ENCODE results near the gene TSPEAR. TPM values are rescaled to one million over a fixed set of nuclear protein-coding genes. Genes with fewer than 3 reads are reported as not detected.

The TSPEAR gene
- total RNA-seq, 1 experiment from 2014 or later, result 2.1 TPM

DNA sequence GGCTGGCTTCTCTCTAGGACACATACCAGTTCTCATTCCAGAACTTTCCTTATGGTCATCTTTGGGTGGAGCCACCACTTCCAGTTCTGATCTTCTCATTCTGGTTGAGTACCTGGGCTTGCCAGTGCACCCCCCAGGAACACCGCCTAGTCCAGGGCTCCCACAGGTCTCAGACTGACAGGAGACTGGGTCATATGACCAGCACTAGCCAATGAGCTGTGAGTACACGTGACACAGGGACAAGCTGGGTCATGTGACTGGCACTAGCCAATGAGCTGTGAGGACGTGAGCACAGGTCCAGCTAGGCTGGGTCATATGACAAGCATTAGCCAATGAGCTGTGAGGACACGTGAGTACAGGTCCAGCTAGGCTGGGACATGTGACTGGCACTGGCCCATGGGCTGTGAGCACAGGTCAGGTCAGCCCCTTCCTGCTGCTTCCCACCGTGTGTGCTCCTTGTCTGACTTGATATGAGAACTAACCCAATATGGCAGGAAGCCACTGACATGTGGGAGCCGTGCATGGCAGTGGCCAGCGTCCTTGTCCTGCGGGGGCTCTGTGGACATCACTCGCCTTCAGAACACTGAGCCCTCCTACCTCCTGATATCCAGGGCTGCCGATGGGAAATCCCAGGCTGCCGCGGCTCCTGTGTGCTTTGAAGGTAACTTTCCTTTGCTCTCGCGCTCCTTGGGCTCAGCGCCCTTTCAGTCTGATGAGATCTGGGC lies 194.0 kb downstream of the TSPEAR start (continued):
- TF ChIP-seq, protein P1, sequence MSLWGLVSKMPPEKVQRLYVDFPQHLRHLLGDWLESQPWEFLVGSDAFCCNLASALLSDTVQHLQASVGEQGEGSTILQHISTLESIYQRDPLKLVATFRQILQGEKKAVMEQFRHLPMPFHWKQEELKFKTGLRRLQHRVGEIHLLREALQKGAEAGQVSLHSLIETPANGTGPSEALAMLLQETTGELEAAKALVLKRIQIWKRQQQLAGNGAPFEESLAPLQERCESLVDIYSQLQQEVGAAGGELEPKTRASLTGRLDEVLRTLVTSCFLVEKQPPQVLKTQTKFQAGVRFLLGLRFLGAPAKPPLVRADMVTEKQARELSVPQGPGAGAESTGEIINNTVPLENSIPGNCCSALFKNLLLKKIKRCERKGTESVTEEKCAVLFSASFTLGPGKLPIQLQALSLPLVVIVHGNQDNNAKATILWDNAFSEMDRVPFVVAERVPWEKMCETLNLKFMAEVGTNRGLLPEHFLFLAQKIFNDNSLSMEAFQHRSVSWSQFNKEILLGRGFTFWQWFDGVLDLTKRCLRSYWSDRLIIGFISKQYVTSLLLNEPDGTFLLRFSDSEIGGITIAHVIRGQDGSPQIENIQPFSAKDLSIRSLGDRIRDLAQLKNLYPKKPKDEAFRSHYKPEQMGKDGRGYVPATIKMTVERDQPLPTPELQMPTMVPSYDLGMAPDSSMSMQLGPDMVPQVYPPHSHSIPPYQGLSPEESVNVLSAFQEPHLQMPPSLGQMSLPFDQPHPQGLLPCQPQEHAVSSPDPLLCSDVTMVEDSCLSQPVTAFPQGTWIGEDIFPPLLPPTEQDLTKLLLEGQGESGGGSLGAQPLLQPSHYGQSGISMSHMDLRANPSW (CRISPR knock-in tag; conservative IDR thresholded peaks at IDR 0.05; ENCODE audit: low read depth), result no peak
- TF ChIP-seq NR2C2 (CRISPR knock-in tag; IDR thresholded peaks at IDR 0.05) (no peak), CBFB (CRISPR knock-in tag; IDR thresholded peaks at IDR 0.05; ENCODE audit: low read depth) (no peak), FOXK1 (CRISPR knock-in tag; IDR thresholded peaks at IDR 0.05) (no peak), SMAD4 (CRISPR knock-in tag; IDR thresholded peaks at IDR 0.05) (no peak)
- TF ChIP-seq, protein P2, sequence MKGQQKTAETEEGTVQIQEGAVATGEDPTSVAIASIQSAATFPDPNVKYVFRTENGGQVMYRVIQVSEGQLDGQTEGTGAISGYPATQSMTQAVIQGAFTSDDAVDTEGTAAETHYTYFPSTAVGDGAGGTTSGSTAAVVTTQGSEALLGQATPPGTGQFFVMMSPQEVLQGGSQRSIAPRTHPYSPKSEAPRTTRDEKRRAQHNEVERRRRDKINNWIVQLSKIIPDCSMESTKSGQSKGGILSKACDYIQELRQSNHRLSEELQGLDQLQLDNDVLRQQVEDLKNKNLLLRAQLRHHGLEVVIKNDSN (CRISPR knock-in tag; IDR thresholded peaks at IDR 0.05), result peak; percentile 96

DNA sequence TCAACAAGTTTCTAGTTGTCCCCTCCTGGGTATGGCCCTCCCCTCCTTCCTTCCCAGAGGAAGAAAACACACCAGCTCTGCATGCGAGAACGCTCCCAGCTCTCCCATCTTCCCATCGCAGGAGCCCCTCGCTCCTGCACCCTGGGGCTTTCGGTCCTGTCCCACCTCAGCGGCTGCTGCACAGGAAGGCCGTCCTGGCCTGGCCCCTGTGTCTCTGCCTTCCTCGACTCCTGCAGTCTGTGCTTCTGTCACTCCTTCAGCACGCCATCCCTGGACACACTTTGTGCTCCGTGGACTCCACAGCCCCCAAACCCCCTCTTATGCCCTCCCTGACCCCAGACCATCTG lies 194.6 kb downstream of the TSPEAR start:
- Mint-ChIP-seq H3K9me3 (peaks cover 10% of the 10 kb centered on the region), H3K27ac (no peak overlapping the region; the same call in 1 of the 2 replicates), H3K4me3 (no peak overlapping the region), H3K4me1 (0 out of 2 replicates have a peak, but pooled peaks cover 5% of the 10 kb centered on the region), H3K36me3 (no peaks in the 10 kb centered on the region), H3K27me3 (ENCODE audit: low read depth) (no peaks in the 10 kb centered on the region; the same call in 1 of the 2 replicates)
- ChIA-PET CTCF (interaction anchor here (0.9 to 2.1 kb wide), 3 partner anchors 29 to 277 kb away, joined by 5 to 7 read pairs (median 5); no protein-coding TSS in a partner anchor), POLR2A (no interaction called here)
- ATAC-seq, result no peak
- DNase-seq (ENCODE audit: low spot score), result no peak
- TF ChIP-seq ZNF232 (CRISPR knock-in tag; IDR thresholded peaks at IDR 0.05) (no peak), TEAD1 (CRISPR knock-in tag; IDR thresholded peaks at IDR 0.05) (no peak), ZNF219 (CRISPR knock-in tag; IDR thresholded peaks at IDR 0.05; ENCODE audit: borderline replicate concordance) (no peak), NFYB (CRISPR knock-in tag; conservative IDR thresholded peaks at IDR 0.05; ENCODE audit: low read depth) (no peak), FOXK1 (CRISPR knock-in tag; IDR thresholded peaks at IDR 0.05) (no peak), MXD4 (CRISPR knock-in tag; IDR thresholded peaks at IDR 0.05; ENCODE audit: borderline replicate concordance) (no peak), ESRRA (CRISPR knock-in tag; IDR thresholded peaks at IDR 0.05; ENCODE audit: borderline replicate concordance) (no peak), ZBTB21 (CRISPR knock-in tag; IDR thresholded peaks at IDR 0.05; ENCODE audit: borderline replicate concordance) (no peak), RELA (CRISPR knock-in tag; IDR thresholded peaks at IDR 0.05; ENCODE audit: borderline replicate concordance) (no peak), ZNF263 (CRISPR knock-in tag; IDR thresholded peaks at IDR 0.05; ENCODE audit: low read depth) (no peak), GABPB1 (CRISPR knock-in tag; IDR thresholded peaks at IDR 0.05) (no peak)
- TF ChIP-seq, protein P3, sequence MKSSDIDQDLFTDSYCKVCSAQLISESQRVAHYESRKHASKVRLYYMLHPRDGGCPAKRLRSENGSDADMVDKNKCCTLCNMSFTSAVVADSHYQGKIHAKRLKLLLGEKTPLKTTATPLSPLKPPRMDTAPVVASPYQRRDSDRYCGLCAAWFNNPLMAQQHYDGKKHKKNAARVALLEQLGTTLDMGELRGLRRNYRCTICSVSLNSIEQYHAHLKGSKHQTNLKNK (CRISPR knock-in tag; IDR thresholded peaks at IDR 0.05), result no peak
- TF ChIP-seq, protein P4, sequence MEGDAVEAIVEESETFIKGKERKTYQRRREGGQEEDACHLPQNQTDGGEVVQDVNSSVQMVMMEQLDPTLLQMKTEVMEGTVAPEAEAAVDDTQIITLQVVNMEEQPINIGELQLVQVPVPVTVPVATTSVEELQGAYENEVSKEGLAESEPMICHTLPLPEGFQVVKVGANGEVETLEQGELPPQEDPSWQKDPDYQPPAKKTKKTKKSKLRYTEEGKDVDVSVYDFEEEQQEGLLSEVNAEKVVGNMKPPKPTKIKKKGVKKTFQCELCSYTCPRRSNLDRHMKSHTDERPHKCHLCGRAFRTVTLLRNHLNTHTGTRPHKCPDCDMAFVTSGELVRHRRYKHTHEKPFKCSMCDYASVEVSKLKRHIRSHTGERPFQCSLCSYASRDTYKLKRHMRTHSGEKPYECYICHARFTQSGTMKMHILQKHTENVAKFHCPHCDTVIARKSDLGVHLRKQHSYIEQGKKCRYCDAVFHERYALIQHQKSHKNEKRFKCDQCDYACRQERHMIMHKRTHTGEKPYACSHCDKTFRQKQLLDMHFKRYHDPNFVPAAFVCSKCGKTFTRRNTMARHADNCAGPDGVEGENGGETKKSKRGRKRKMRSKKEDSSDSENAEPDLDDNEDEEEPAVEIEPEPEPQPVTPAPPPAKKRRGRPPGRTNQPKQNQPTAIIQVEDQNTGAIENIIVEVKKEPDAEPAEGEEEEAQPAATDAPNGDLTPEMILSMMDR (IDR thresholded peaks at IDR 0.05), result no peak
- TF ChIP-seq, protein P5, sequence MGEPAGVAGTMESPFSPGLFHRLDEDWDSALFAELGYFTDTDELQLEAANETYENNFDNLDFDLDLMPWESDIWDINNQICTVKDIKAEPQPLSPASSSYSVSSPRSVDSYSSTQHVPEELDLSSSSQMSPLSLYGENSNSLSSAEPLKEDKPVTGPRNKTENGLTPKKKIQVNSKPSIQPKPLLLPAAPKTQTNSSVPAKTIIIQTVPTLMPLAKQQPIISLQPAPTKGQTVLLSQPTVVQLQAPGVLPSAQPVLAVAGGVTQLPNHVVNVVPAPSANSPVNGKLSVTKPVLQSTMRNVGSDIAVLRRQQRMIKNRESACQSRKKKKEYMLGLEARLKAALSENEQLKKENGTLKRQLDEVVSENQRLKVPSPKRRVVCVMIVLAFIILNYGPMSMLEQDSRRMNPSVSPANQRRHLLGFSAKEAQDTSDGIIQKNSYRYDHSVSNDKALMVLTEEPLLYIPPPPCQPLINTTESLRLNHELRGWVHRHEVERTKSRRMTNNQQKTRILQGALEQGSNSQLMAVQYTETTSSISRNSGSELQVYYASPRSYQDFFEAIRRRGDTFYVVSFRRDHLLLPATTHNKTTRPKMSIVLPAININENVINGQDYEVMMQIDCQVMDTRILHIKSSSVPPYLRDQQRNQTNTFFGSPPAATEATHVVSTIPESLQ (CRISPR knock-in tag; IDR thresholded peaks at IDR 0.05), result no peak
- TF ChIP-seq, protein P6, sequence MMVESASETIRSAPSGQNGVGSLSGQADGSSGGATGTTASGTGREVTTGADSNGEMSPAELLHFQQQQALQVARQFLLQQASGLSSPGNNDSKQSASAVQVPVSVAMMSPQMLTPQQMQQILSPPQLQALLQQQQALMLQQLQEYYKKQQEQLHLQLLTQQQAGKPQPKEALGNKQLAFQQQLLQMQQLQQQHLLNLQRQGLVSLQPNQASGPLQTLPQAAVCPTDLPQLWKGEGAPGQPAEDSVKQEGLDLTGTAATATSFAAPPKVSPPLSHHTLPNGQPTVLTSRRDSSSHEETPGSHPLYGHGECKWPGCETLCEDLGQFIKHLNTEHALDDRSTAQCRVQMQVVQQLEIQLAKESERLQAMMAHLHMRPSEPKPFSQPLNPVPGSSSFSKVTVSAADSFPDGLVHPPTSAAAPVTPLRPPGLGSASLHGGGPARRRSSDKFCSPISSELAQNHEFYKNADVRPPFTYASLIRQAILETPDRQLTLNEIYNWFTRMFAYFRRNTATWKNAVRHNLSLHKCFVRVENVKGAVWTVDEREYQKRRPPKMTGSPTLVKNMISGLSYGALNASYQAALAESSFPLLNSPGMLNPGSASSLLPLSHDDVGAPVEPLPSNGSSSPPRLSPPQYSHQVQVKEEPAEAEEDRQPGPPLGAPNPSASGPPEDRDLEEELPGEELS (CRISPR knock-in tag; IDR thresholded peaks at IDR 0.05), result no peak
- TF ChIP-seq, protein P7, sequence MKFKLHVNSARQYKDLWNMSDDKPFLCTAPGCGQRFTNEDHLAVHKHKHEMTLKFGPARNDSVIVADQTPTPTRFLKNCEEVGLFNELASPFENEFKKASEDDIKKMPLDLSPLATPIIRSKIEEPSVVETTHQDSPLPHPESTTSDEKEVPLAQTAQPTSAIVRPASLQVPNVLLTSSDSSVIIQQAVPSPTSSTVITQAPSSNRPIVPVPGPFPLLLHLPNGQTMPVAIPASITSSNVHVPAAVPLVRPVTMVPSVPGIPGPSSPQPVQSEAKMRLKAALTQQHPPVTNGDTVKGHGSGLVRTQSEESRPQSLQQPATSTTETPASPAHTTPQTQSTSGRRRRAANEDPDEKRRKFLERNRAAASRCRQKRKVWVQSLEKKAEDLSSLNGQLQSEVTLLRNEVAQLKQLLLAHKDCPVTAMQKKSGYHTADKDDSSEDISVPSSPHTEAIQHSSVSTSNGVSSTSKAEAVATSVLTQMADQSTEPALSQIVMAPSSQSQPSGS (CRISPR knock-in tag; IDR thresholded peaks at IDR 0.05; ENCODE audit: borderline replicate concordance, low read depth), result no peak
- TF ChIP-seq, protein P8, sequence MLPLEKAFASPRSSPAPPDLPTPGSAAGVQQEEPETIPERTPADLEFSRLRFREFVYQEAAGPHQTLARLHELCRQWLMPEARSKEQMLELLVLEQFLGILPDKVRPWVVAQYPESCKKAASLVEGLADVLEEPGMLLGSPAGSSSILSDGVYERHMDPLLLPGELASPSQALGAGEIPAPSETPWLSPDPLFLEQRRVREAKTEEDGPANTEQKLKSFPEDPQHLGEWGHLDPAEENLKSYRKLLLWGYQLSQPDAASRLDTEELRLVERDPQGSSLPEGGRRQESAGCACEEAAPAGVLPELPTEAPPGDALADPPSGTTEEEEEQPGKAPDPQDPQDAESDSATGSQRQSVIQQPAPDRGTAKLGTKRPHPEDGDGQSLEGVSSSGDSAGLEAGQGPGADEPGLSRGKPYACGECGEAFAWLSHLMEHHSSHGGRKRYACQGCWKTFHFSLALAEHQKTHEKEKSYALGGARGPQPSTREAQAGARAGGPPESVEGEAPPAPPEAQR (CRISPR knock-in tag; IDR thresholded peaks at IDR 0.05), result no peak
